Prostate gland (tissue), 2 donors: ENCODE measurements around the gene NTM.

Source experiments
- CTCF ChIP-seq, 4 experiments: fragments of 200-600 bp in 2 of 4; fragments of 450-650 bp in 2 of 4; sonication (generic) in 2 of 4; IDR thresholded peaks; 1 replicate in 3 of 4; 2 replicates in 1 of 4; pipeline ENCODE4 v1.5.1; 2016 to 2019; ENCODE audit warnings: antibody characterized with exemption in 4 of 4, mild to moderate bottlenecking in 2 of 4, moderate library complexity in 2 of 4
- POLR2A ChIP-seq: fragments of 450-650 bp; IDR thresholded peaks from one replicate; pipeline ENCODE4 v1.6.1; 2016; ENCODE audit warnings: antibody characterized with exemption, mild to moderate bottlenecking
- POLR2AphosphoS5 ChIP-seq: sonication (generic); formaldehyde crosslinking; IDR thresholded peaks from one replicate; pipeline ENCODE4 v1.6.1; 2017; ENCODE audit warnings: antibody characterized with exemption

DNA sequence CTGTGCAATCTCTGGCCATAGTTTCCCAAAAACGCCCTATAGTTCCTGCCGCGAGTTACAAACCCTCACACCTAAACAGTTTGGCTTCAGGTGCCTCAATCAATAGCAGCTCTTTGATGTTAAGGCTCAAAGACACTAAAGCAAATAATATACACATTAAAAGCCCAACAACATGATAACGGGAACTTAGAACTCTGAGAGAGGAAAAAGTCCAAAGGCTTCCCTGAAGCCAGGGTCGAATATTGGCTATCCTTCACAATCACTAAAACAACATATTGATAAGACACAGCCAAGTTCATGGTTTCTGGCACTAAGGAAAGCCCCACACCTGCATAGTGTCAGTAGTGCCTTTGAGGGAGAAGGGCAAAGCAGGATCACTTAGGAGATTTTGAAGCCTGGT is 54.9 kb downstream of the NTM start:
- TF ChIP-seq POLR2A (no peak), CTCF (IDR thresholded peaks at IDR 0.05) (no peak), POLR2AphosphoS5 (no peak)
